ENCODE results near the gene PACSIN2.

PACSIN2 gene

DNA sequence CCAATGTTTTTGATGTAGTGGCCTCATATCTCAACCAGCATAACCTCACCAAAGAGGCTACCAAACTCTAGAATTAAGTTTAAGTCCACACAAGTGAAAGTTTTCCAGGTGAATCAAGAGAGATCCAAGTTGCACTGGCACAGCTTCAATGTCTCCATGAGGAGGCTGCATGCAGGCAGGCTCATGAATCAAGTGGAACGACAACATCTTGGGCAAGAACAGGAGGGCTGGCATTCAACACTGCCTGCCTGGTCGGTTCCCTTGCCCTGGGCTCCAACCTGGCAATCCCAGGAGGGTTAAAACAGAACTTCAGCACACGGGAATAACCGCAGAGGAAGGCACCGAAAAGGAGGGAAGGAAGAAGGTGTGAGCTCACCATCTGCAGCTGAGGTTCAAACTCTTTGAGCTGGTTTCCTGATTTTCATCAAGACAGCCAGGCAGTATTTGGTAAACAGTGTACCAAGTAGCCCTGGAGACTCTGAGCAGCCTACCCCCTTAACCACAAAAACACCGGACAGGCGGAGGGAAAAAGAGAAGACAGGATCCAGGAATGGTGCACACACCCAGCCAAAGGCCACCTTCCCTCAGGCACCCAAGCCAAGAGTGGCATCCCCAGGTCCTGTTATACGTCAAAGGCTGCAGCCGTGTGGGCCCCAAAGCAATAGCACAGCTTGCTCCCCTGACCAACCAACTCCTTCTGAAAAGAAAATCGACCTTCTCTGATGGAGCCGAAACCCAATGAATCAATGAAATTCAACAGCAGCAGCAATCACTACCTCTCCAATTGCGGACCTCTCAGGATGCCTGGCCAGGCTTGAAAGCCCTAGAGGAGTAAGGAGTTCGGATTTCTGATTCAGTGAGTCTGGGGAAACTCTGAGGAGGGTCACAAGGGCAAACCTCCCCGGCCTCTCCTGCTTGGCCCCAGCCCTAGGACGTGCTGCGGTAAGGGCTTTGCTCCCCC is 1.3 kb downstream of the PACSIN2 start:
- CTCF ChIA-PET, result interaction anchor here (0.9 to 3.6 kb wide), 5 partner anchors 9 to 87 kb away, joined by 3 to 14 read pairs (median 4); no protein-coding TSS in a partner anchor
- DNase-seq (ENCODE audit: extremely low spot score), result peak; percentile 59
- POLR2A ChIA-PET, result interaction anchor here (0.8 to 3.7 kb wide), 5 partner anchors 11 to 157 kb away, joined by 3 to 39 read pairs (median 4); no protein-coding TSS in a partner anchor
- TF ChIP-seq, protein P1, sequence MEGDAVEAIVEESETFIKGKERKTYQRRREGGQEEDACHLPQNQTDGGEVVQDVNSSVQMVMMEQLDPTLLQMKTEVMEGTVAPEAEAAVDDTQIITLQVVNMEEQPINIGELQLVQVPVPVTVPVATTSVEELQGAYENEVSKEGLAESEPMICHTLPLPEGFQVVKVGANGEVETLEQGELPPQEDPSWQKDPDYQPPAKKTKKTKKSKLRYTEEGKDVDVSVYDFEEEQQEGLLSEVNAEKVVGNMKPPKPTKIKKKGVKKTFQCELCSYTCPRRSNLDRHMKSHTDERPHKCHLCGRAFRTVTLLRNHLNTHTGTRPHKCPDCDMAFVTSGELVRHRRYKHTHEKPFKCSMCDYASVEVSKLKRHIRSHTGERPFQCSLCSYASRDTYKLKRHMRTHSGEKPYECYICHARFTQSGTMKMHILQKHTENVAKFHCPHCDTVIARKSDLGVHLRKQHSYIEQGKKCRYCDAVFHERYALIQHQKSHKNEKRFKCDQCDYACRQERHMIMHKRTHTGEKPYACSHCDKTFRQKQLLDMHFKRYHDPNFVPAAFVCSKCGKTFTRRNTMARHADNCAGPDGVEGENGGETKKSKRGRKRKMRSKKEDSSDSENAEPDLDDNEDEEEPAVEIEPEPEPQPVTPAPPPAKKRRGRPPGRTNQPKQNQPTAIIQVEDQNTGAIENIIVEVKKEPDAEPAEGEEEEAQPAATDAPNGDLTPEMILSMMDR (IDR thresholded peaks at IDR 0.05; ENCODE audit: control extremely low read depth, extremely low read depth, low read depth, missing control alignments), result no peak

DNA sequence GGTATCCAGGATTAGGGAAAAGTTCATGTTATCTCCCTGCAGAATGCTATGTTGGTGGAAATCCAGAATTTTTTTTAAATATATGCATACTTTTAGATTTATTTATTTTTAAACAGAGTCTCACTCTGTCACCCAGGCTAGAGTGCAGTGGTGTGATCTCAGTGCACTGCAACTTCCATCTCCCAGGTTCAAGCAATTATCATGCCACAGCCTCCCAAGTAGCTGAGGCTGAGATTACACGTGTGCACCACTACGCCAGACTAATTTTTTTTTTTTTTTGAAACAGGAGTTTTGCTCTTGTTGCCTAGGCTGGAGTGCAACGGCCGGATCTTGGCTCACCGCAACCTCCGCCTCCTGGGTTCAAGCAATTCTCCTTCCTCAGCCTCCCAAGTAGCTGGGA is 2.6 kb downstream of the PACSIN2 start:
- ChIA-PET CTCF (interaction anchor here (0.9 to 3.6 kb wide), 5 partner anchors 8 to 152 kb away, joined by 3 to 14 read pairs (median 6); no protein-coding TSS in a partner anchor), POLR2A (interaction anchor here (0.7 to 3.7 kb wide), 2 partner anchors 10 to 180 kb away, joined by 11 to 39 read pairs; no protein-coding TSS in a partner anchor)
- DNase-seq (ENCODE audit: extremely low spot score), result no peak
- TF ChIP-seq, protein P1 (IDR thresholded peaks at IDR 0.05; ENCODE audit: control extremely low read depth, extremely low read depth, low read depth, missing control alignments), result no peak

DNA sequence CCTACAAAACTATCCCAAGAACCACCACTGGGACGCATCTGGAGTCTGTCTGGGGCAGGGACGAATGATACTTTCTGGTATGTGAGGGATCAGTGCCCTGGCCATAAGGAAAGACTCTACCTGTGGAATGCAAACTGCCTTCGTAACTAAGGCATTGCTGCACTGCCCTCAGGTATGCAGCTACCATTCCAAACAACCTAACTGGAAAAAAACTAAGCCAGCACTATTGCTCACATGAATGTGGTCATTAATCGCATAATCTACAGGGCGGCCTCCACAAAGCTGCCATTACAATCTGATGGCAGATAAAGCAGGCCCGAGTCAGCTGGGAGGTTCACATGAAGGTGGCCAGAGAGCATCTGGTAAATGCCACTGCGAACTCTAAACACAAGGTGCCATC is 3.9 kb downstream of the PACSIN2 start:
- CTCF ChIA-PET, result interaction anchor here (1.6 kb wide), 1 partner anchor 9 kb away, joined by 6 read pairs; no protein-coding TSS in a partner anchor
- DNase-seq (ENCODE audit: extremely low spot score), result no peak

DNA sequence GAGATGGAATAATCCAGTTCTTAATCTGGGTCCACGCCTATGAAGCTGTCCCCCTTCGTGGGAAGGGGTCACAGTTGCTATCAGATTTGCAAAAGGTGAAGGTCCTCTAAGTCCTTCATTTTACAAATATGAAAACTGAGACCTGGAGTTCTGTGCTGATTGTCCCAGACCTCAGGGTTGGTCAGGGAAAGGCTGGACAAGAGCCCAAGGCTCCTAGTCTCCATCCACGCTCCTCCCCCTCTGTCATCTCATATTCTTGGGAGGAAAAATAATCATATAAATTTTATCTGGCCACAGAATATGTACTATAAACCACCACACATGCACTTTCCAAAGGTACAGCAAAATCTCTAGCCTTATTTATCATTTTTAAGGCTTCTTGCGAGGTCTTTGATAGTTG is 5.5 kb downstream of the PACSIN2 start:
- ChIA-PET CTCF (interaction anchor here (1.1 to 1.4 kb wide), 2 partner anchors 18 to 24 kb away, joined by 4 to 5 read pairs; no protein-coding TSS in a partner anchor), POLR2A (no interaction called here)
- DNase-seq (ENCODE audit: extremely low spot score), result no peak
- TF ChIP-seq, protein P1 (IDR thresholded peaks at IDR 0.05; ENCODE audit: control extremely low read depth, extremely low read depth, low read depth, missing control alignments), result no peak

More for the DNA sequence above, 3.9 kb downstream of the PACSIN2 start:
- TF ChIP-seq, protein P1 (IDR thresholded peaks at IDR 0.05; ENCODE audit: control extremely low read depth, extremely low read depth, low read depth, missing control alignments), result no peak
- POLR2A ChIA-PET, result interaction anchor here (0.5 kb wide), 1 partner anchor 9 kb away, joined by 4 read pairs; no protein-coding TSS in a partner anchor

DNA sequence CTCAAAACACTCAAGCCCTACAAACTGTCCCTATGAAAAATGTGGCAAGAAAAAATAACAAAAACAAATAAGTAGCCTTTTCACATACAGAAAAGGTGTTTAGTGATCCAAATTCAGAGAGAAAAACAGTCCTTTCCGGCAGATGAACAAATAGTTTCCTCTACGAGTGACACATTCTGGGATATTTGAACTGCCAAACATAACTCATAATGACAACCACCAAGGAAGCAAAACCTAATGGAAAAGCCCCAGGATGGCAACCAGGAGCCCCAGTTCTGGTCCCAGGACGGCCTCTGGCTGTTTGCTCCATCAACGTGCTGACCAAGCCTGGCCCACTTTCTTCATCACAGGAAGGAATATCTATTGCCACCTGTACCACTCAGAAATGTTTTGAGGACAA is 6.0 kb downstream of the PACSIN2 start:
- DNase-seq (ENCODE audit: extremely low spot score), result no peak
- POLR2A ChIA-PET, result no interaction called here
- TF ChIP-seq, protein P1 (IDR thresholded peaks at IDR 0.05; ENCODE audit: control extremely low read depth, extremely low read depth, low read depth, missing control alignments), result no peak
- CTCF ChIA-PET, result interaction anchor here (1.1 to 1.4 kb wide), 2 partner anchors 18 to 25 kb away, joined by 4 to 5 read pairs; no protein-coding TSS in a partner anchor

DNA sequence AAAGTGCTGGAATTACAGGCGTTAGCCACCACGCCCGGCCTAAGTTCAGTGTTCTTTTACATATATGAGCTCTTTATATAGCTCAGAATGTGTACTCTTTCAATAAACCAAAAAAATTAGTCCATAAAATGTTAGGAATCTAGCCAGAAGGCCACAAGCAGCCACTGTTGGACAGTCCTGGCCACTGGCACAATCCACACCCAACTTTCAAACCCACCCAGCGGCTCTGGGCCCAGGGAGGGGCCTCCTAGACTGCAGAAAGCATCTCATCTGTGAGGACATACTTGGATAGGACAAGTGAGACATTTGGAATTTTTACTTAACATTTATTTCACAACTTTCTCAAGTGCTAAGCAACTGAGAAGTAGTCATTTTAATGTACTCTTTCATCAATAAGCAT is 6.4 kb downstream of the PACSIN2 start:
- CTCF ChIA-PET, result interaction anchor here (1.0 to 1.4 kb wide), 3 partner anchors 25 to 140 kb away, joined by 3 to 5 read pairs (median 3); no protein-coding TSS in a partner anchor
- TF ChIP-seq, protein P1 (IDR thresholded peaks at IDR 0.05; ENCODE audit: control extremely low read depth, extremely low read depth, low read depth, missing control alignments), result no peak
- POLR2A ChIA-PET, result no interaction called here
- no peak for DNase-seq (ENCODE audit: extremely low spot score)

Data from GM10248 (cell line).